WI38 (cell line): ENCODE results near the gene WNT5B.

ENCODE experiments used
- H3K4me3 ChIP-seq: 2 replicates; pipeline ENCODE4 v1.5.1; 2011; ENCODE audit warnings: low read depth, mild to moderate bottlenecking, control low read depth, low read length
- TF ChIP-seq, protein P1 (sequence below): IDR thresholded peaks from 2 replicates; pipeline ENCODE4 v1.5.1; 2012; ENCODE audit warnings: low read depth, mild to moderate bottlenecking, control low read depth, low read length

WNT5B gene

DNA sequence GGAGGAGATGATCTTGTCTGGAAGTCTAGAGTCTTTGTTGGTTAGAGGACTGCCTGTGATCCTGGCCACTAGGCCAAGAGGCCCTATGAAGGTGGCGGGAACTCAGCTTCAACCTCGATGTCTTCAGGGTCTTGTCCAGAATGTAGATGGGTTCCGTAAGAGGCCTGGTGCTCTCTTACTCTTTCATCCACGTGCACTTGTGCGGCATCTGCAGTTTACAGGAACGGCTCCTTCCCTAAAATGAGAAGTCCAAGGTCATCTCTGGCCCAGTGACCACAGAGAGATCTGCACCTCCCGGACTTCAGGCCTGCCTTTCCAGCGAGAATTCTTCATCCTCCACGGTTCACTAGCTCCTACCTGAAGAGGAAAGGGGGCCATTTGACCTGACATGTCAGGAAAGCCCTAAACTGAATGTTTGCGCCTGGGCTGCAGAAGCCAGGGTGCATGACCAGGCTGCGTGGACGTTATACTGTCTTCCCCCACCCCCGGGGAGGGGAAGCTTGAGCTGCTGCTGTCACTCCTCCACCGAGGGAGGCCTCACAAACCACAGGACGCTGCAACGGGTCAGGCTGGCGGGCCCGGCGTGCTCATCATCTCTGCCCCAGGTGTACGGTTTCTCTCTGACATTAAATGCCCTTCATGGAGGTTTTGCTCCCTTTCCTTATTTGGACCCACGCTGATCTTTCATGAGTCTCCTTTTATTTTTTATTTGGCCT, 17.7 kb downstream of the WNT5B start:
- TF ChIP-seq, protein P1, sequence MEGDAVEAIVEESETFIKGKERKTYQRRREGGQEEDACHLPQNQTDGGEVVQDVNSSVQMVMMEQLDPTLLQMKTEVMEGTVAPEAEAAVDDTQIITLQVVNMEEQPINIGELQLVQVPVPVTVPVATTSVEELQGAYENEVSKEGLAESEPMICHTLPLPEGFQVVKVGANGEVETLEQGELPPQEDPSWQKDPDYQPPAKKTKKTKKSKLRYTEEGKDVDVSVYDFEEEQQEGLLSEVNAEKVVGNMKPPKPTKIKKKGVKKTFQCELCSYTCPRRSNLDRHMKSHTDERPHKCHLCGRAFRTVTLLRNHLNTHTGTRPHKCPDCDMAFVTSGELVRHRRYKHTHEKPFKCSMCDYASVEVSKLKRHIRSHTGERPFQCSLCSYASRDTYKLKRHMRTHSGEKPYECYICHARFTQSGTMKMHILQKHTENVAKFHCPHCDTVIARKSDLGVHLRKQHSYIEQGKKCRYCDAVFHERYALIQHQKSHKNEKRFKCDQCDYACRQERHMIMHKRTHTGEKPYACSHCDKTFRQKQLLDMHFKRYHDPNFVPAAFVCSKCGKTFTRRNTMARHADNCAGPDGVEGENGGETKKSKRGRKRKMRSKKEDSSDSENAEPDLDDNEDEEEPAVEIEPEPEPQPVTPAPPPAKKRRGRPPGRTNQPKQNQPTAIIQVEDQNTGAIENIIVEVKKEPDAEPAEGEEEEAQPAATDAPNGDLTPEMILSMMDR: no peak

DNA sequence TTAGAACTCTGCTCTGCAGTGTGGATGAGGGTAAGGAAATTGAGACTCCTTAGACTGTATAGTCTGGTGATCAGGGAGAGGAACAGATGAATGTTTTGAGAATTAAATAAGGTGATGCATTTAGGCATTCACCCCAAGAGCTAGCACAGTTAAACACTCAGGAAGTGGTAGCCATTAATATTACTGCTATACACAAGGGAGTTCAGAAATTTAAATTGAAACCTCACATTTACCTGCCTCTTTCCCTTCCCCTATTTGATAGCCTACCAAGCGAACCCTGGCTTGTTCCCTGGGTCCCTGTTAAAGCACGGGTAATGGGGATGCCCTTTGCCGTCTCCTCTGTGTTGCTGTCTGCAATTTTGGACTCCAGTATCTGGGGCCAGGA, 18.2 kb downstream of the WNT5B start:
- TF ChIP-seq, protein P1: no peak
- H3K4me3 ChIP-seq: no peak overlapping the region

More for the DNA sequence above, 17.7 kb downstream of the WNT5B start:
- H3K4me3 ChIP-seq: no peak overlapping the region

DNA sequence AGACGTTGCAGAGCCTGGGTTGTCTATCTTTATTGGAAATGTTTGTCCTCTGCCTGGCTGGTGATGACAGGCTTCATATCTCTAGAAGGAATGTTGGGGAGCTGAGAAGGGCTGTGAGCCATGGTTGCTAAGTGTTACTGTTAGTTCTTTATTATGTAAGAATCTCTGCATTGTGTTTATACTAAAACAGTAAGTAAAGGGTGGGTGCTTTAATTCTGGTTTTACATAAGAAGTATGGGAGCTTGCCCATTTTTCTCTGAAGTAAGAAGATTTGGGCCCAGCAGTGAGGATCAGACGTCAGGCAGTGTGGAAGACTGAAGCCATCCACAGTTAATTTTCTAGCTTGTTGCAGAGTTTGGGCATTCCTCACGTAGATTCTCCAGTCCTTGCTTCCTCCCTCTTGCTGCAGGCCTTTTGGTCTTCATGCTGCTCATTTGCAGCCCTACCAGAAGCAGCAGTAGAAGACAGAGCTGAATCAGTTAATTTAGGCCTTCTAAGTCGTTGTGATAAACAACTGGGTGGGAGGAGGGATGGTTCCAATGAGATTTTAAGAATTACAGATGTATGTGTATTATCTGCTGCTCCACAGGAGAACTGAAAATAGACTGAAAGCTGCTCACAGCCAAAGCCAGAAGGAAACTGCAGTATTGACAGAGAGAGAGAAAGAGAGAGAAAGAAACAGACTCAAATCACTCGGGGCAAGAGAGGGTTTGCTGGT, 21.4 kb downstream of the WNT5B start:
- TF ChIP-seq, protein P1: no peak
- H3K4me3 ChIP-seq: no peak overlapping the region

DNA sequence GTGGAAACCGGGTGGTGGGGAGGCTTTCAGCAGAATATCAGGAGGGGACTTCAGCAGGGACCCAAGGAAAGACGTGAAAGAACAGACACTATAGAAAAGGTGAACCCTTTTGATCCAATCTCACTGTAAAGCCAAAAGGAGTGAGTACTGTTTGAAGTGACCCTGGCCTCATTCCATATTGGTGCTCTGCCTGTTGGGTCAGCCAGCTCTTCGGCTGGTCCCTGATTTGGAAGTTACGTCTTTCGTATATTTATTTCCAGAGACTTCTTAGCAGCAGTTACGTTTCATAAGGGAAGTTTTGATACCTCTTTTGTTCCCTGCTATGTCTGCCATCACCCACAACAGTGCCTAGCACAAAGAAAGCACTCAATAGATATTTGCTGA, 21.9 kb downstream of the WNT5B start:
- TF ChIP-seq, protein P1: no peak

DNA sequence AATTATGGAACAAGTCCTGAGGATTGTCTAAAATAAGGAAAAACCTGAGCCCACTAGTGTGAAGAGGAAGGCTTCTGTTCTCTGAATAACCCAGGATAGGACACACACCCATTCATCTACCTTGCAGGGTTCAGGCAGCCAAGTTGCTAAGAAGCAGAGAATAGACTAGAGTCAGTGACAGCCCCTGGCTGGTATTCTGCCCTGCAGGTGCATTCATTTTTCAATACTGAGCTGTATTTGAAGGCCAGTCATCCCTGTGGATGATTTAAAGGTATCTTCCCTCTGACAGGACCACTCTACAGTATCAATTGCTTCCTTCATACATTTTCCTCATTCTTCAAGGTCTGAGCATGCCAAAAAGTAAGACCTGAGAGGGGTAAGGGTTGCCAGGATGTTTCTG, 22.9 kb downstream of the WNT5B start:
- TF ChIP-seq, protein P1: no peak

More for the DNA sequence above, 21.9 kb downstream of the WNT5B start:
- no peak overlapping the region for H3K4me3 ChIP-seq

DNA sequence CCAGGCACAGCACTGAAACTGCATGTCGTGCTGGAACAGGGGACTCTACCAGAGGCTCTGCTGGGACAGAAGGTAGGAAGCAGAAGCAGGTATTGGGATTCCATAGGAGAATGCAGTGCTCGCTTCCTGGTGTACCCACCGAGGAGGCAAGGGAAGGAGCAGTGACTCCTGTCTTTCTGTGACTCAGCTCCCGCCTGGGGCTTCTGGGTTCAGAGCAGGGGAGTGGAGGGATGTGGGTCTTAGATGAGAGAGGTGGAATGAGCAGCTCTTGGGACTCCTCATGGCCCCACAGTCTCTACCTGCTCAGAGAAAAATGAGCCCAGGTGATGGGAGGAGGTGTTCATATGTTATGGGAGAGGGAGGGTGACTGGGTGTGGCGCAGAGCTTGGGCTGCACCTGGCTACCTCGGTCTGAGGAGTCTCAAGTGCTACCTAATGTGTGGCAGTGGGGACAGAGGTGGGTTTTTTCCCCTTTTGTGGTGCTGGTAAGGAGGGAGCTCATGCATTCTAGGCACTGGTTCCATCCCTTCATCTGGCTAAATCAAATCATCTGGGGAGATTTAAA, 26.3 kb downstream of the WNT5B start:
- no peak overlapping the region for H3K4me3 ChIP-seq
- TF ChIP-seq, protein P1: no peak

More for the DNA sequence above, 22.9 kb downstream of the WNT5B start:
- H3K4me3 ChIP-seq: no peak overlapping the region

DNA sequence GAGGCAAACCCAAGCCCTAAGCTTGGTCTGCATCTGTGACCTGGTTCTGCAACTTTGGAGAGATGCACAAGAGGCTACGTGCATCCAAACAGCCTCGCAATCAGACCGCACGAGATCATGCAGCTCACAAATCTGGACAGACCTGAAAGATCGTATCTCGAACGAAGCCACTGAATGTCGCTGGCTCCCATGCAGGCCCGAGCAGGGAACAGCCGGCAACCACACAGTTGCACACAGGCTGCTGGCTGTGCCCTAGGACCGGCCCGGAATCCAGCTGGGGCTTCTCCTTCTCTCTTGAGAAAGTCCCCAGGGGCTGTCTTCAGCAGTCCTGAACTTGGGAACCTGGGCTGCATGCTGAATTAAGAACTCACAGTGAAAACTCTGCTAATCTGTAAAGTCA, 27.9 kb downstream of the WNT5B start:
- TF ChIP-seq, protein P1: no peak
- no peak overlapping the region for H3K4me3 ChIP-seq
